RWPE2 (cell line): ENCODE results near the gene SP6.

Experiments
- ATAC-seq: fragments of 200-7000 bp; cut with Tn5 transposase; 3 replicates; pipeline ENCODE4 v1.9.1; 2021; ENCODE audit warnings: low read depth
- DNase-seq: peaks from one replicate; pipeline ENCODE4 v3.0.0-alpha.2; 2020; ENCODE audit warnings: low spot score
- H3K27ac ChIP-seq: fragments of 450-650 bp; 2 replicates; pipeline ENCODE4 v1.5.1; 2017; ENCODE audit warnings: mild to moderate bottlenecking; ENCODE audit not compliant: poor library complexity, severe bottlenecking
- H3K27me3 ChIP-seq: fragments of 250-450 bp; sonication (Bioruptor Pico); 2 replicates; pipeline ENCODE4 v1.5.1; 2021; ENCODE audit warnings: mild to moderate bottlenecking, moderate library complexity; ENCODE audit not compliant: insufficient read depth, poor library complexity, severe bottlenecking
- H3K36me3 ChIP-seq: fragments of 250-450 bp; sonication (Bioruptor Pico); 2 replicates; pipeline ENCODE4 v1.5.1; 2020; ENCODE audit warnings: low read depth, mild to moderate bottlenecking, moderate library complexity
- H3K4me1 ChIP-seq: fragments of 250-450 bp; sonication (Bioruptor Pico); 2 replicates; pipeline ENCODE4 v1.5.1; 2021; ENCODE audit warnings: mild to moderate bottlenecking, moderate library complexity; ENCODE audit not compliant: insufficient read depth, poor library complexity, severe bottlenecking
- H3K4me3 ChIP-seq: fragments of 250-450 bp; sonication (Bioruptor Pico); 2 replicates; pipeline ENCODE4 v1.5.1; 2021; ENCODE audit warnings: mild to moderate bottlenecking, moderate library complexity; ENCODE audit not compliant: severe bottlenecking
- H3K9me3 ChIP-seq: fragments of 250-450 bp; sonication (Bioruptor Pico); 2 replicates; pipeline ENCODE4 v1.5.1; 2021; ENCODE audit warnings: mild to moderate bottlenecking, moderate library complexity; ENCODE audit not compliant: severe bottlenecking
- TF ChIP-seq, protein P1 (sequence below): fragments of 450-650 bp; IDR thresholded peaks from one replicate; pipeline ENCODE4 v1.5.1; 2017; ENCODE audit warnings: mild to moderate bottlenecking, moderate library complexity; ENCODE audit not compliant: poor library complexity, severe bottlenecking

SP6 gene

DNA sequence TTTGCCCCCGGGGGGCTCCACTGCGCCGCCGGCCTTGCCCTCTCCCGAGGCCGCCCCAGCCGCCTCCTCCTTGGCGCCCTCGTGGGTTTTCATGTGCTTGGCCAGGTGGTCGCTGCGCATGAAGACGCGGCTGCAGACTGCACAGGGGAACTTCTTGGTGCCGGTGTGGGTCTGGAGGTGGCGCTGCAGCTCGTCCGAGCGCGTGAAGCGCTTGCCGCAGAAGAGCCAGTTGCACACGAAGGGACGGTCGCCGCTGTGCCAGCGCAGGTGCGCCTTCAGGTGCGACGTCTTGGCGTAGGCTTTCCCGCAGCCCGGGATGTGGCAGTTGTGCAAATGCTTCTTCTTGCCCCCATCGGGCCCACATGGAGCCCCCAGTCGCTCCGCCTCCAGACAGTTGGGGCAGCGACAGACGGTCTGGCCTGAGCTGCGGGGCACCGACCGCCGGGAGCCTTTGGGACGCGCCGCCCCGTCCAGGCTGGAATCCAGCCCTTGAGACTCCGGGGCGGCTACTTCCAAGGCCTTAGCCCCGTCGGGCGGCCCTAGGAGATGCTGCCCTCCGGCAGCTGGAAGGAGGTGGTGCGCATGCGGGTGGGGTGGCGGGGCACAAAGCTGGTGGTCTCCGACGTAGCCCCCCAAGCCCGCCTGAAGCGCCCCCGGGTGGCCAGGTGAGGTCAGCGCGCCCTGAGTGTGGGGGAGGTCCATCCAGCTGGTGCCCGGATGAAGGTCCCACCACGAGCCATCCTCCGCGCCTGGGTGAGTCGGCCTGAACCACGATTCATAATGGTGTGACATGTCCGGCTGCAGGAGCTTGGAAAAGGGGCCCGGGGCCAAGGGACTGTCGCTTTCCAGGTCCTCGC is 3.4 kb downstream of the SP6 start:
- H3K36me3 ChIP-seq = peaks cover 2% of the 10 kb centered on the region; the same call in 1 of the 2 replicates
- ATAC-seq (no peak), DNase-seq (no peak)
- H3K27me3 ChIP-seq = no peaks in the 10 kb centered on the region
- peaks cover 6% of the 10 kb centered on the region for H3K4me1 ChIP-seq
- TF ChIP-seq, protein P1, sequence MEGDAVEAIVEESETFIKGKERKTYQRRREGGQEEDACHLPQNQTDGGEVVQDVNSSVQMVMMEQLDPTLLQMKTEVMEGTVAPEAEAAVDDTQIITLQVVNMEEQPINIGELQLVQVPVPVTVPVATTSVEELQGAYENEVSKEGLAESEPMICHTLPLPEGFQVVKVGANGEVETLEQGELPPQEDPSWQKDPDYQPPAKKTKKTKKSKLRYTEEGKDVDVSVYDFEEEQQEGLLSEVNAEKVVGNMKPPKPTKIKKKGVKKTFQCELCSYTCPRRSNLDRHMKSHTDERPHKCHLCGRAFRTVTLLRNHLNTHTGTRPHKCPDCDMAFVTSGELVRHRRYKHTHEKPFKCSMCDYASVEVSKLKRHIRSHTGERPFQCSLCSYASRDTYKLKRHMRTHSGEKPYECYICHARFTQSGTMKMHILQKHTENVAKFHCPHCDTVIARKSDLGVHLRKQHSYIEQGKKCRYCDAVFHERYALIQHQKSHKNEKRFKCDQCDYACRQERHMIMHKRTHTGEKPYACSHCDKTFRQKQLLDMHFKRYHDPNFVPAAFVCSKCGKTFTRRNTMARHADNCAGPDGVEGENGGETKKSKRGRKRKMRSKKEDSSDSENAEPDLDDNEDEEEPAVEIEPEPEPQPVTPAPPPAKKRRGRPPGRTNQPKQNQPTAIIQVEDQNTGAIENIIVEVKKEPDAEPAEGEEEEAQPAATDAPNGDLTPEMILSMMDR = peak; percentile 31
- H3K27ac ChIP-seq = no peak overlapping the region
- no peak overlapping the region for H3K4me3 ChIP-seq
- H3K9me3 ChIP-seq = no peaks in the 10 kb centered on the region

DNA sequence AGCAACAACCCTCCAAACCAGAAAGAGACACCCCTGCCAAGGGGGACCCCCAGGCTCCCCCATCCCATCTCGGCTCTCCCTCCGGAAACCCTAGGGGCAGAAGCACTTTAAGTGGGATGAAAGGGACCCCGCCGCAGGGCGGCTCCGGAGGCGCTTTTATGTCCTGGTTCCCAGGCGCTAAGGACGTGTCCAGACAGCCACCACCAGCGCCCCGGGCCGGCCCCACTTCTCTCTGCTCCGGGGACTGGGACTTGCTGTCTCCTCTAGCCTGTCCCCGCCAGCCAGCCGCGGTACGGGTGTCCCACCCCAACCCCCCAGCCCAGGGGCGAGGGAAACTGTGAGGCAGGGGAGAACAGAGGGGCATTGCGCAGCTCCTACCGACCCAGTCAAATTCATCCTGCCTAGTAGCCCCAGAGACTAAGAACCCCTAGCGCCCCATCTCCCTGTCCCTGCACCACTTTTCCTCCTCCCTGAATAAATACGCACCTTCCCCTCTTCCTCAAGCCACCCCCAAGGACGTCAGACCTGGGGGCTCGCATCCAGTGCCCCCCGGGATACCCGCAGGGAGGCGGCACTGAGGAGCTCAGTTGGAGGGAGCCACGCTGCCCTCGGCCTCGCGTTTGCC is 4.1 kb downstream of the SP6 start:
- no peak for ATAC-seq
- TF ChIP-seq, protein P1 = no peak
- Histone ChIP-seq H3K36me3 (peaks cover 2% of the 10 kb centered on the region; the same call in 1 of the 2 replicates), H3K4me3 (no peak overlapping the region), H3K27ac (no peak overlapping the region), H3K27me3 (no peaks in the 10 kb centered on the region), H3K4me1 (peaks cover 6% of the 10 kb centered on the region), H3K9me3 (no peaks in the 10 kb centered on the region)
- no peak for DNase-seq

DNA sequence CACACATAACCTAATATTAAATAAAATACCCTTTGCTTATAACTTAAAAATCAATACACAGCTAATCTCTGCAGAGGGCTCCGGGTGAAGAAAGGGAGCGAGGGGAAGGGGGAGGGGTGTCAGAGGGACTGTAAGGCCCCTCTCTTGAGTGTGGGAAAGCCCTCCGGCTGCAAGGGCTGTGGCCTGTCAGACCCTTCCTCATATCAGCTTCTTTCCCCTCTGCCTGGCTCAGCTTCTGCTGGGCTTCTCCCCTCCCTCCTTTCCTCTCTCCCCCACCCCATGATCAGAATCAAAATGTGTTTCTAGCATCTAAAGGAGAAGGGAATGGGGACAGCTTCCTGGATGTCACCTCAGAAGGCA is 5.3 kb downstream of the SP6 start:
- no peaks in the 10 kb centered on the region for H3K9me3 ChIP-seq
- H3K27ac ChIP-seq = no peak overlapping the region
- H3K27me3 ChIP-seq = no peaks in the 10 kb centered on the region
- ATAC-seq = no peak
- peaks cover 10% of the 10 kb centered on the region for H3K4me1 ChIP-seq
- DNase-seq = no peak
- TF ChIP-seq, protein P1 = no peak
- H3K36me3 ChIP-seq = peaks cover 2% of the 10 kb centered on the region; the same call in 1 of the 2 replicates
- no peak overlapping the region for H3K4me3 ChIP-seq

DNA sequence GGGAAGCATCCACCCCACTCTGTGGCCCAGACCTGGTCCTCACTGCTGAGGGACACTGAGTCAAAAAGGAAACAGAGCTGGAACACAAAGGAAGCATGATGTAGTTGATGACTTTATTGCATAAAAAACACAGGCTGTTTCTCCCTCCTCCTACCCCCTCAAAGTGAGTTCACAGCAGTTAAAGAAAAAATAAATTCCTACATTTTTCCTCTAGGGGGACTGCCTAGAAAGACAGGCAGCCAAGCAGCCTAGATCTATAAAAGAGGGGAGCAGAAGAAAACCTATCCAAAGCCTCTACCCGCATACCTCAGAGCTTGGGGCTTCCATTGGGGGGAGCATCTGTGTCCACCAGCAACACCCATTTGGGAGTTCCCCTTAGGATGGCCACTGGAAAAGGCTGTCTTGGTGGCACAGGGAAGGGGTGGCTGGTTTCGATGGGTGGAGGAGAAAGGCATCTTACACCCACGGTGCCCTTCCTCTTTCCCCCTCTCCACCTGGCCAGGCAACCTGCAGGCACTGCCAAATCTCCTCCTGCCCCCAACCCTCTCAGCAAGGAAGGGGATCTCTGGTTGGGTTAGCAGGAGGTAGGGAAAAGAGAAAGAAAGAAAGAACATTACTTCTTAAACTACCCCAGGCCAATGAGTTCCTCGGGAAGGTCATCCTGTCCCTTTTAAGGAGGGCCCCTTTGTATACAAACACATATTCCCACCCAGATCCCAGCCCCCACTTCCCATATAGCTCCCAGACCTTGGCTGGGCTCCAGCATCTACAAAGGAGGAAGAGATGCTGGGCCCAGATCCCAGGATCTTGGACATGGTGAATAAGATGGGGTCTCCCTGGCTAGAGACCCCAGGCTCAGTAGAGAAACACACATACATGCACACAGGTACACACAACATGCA is 5.9 kb downstream of the SP6 start:
- no peak overlapping the region for H3K27ac ChIP-seq
- H3K9me3 ChIP-seq = no peaks in the 10 kb centered on the region
- H3K4me3 ChIP-seq = no peak overlapping the region
- TF ChIP-seq, protein P1 = peak; percentile 38
- ATAC-seq (no peak), DNase-seq (no peak)
- peaks cover 2% of the 10 kb centered on the region; the same call in 1 of the 2 replicates for H3K36me3 ChIP-seq
- H3K4me1 ChIP-seq = peaks cover 10% of the 10 kb centered on the region
- H3K27me3 ChIP-seq = no peaks in the 10 kb centered on the region
